ENCODE data around the gene BMERB1. TPM values are rescaled to one million over a fixed set of nuclear protein-coding genes. Genes with fewer than 3 reads are reported as not detected.

BMERB1 gene
- total RNA-seq, 1 experiment from 2014 or later = 80.0 TPM

GRCh38 chr16:15598648-15599190, 164.3 kb downstream of the BMERB1 start:
- no peaks in the 10 kb centered on the region for H3K27me3 ChIP-seq (ENCODE audit: control insufficient read depth, insufficient read depth, low read length)
- ChIA-PET POLR2A (no interaction called here), CTCF (no interaction called here)
- in situ Hi-C loops (cut with HindIII; ENCODE audit: low pct_unique_long_range_greater_than_20kb, low sequenced_read_pairs) = loop anchor here (5.0 kb wide), 1 partner anchor 91 kb away; no protein-coding TSS in a partner anchor
- no peak overlapping the region; the same call in 1 of the 2 replicates for H3K27ac ChIP-seq (ENCODE audit: low read length)
- no TSS peak for BruUV-seq (replicated peaks)
- no peak overlapping the region for H3K4me3 ChIP-seq (ENCODE audit: low read depth in 2 of 2, low read length in 2 of 2)
- TF ChIP-seq REST (IDR thresholded peaks at IDR 0.05; ENCODE audit: insufficient read depth in 1 of 2, low read depth in 2 of 2, low read length in 1 of 2) (no peak), SIN3A (IDR thresholded peaks at IDR 0.05; ENCODE audit: borderline replicate concordance, insufficient read depth, low read depth, low read length) (no peak), TCF7L2 (IDR thresholded peaks at IDR 0.05; ENCODE audit: low read depth, low read length) (no peak), CTCF (IDR thresholded peaks at IDR 0.05) (no peak), POLR2AphosphoS5 (IDR thresholded peaks at IDR 0.05; ENCODE audit: low read depth, low read length) (no peak)
- H3K9me3 ChIP-seq (ENCODE audit: control insufficient read depth, insufficient read depth, low read depth, low read length) = no peaks in the 10 kb centered on the region
- peaks cover 7% of the 10 kb centered on the region for H3K36me3 ChIP-seq (ENCODE audit: control insufficient read depth, insufficient read depth, low read length)
- ATAC-seq (no peak), DNase-seq (ENCODE audit: low read depth, low spot score) (no peak)
- intact Hi-C loops (cut with micrococcal nuclease; ENCODE audit: unreplicated experiment) = loop anchor here (10.0 kb wide), 1 partner anchor 164 kb away; the partner anchor contains the start of gene BMERB1
- H3K4me1 ChIP-seq (ENCODE audit: control insufficient read depth, insufficient read depth, low read length) = peaks cover 10% of the 10 kb centered on the region; the same call in 1 of the 2 replicates

GRCh38 chr16:15599303-15600070, 165.1 kb downstream of the BMERB1 start:
- POLR2A ChIA-PET = no interaction called here

More at GRCh38 chr16:15599303-15600070, 165.1 kb downstream of the BMERB1 start:
- Histone ChIP-seq H3K27ac (ENCODE audit: low read length) (peak overlapping the region; percentile 30; the same call in 1 of the 2 replicates), H3K27me3 (ENCODE audit: control insufficient read depth, insufficient read depth, low read length) (no peaks in the 10 kb centered on the region), H3K4me3 (ENCODE audit: low read depth in 2 of 2, low read length in 2 of 2) (no peak overlapping the region), H3K9me3 (ENCODE audit: control insufficient read depth, insufficient read depth, low read depth, low read length) (no peaks in the 10 kb centered on the region), H3K36me3 (ENCODE audit: control insufficient read depth, insufficient read depth, low read length) (peaks cover 7% of the 10 kb centered on the region), H3K4me1 (ENCODE audit: control insufficient read depth, insufficient read depth, low read length) (peaks cover 10% of the 10 kb centered on the region; the same call in 1 of the 2 replicates)
- CTCF ChIA-PET = no interaction called here
- TF ChIP-seq TCF7L2 (IDR thresholded peaks at IDR 0.05; ENCODE audit: low read depth, low read length) = no peak
- no peak for TF ChIP-seq SIN3A (IDR thresholded peaks at IDR 0.05; ENCODE audit: borderline replicate concordance, insufficient read depth, low read depth, low read length)
- TF ChIP-seq POLR2AphosphoS5 (IDR thresholded peaks at IDR 0.05; ENCODE audit: low read depth, low read length) = no peak
- TF ChIP-seq REST (IDR thresholded peaks at IDR 0.05; ENCODE audit: insufficient read depth in 1 of 2, low read depth in 2 of 2, low read length in 1 of 2) = no peak
- TF ChIP-seq CTCF (IDR thresholded peaks at IDR 0.05) = no peak
- in situ Hi-C loops (cut with HindIII; ENCODE audit: low pct_unique_long_range_greater_than_20kb, low sequenced_read_pairs) (loop anchor here (5.0 kb wide), 1 partner anchor 92 kb away; no protein-coding TSS in a partner anchor), intact Hi-C loops (cut with micrococcal nuclease; ENCODE audit: unreplicated experiment) (loop anchor here (10.0 kb wide), 1 partner anchor 165 kb away; the partner anchor contains the start of gene BMERB1)
- ATAC-seq = peak; percentile 44
- BruUV-seq (replicated peaks) = no TSS peak
- DNase-seq (ENCODE audit: low read depth, low spot score) = no peak
